Measurements from ENCODE around the gene CDC7.

- TF ChIP-seq, protein P1, sequence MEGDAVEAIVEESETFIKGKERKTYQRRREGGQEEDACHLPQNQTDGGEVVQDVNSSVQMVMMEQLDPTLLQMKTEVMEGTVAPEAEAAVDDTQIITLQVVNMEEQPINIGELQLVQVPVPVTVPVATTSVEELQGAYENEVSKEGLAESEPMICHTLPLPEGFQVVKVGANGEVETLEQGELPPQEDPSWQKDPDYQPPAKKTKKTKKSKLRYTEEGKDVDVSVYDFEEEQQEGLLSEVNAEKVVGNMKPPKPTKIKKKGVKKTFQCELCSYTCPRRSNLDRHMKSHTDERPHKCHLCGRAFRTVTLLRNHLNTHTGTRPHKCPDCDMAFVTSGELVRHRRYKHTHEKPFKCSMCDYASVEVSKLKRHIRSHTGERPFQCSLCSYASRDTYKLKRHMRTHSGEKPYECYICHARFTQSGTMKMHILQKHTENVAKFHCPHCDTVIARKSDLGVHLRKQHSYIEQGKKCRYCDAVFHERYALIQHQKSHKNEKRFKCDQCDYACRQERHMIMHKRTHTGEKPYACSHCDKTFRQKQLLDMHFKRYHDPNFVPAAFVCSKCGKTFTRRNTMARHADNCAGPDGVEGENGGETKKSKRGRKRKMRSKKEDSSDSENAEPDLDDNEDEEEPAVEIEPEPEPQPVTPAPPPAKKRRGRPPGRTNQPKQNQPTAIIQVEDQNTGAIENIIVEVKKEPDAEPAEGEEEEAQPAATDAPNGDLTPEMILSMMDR (IDR thresholded peaks at IDR 0.05; ENCODE audit: insufficient read depth, low read length, poor library complexity, severe bottlenecking), result no peak
- TF ChIP-seq EZH2phosphoT487 (conservative IDR thresholded peaks at IDR 0.05; ENCODE audit: low read length), result no peak
These were observed 48.5 kb downstream of the CDC7 start for GRCh38 chr1:91549041-91549735.

Measured in SU-DHL-6 (cell line).